Panc1 (cell line): ENCODE data around the gene CSNK2A3. TPM values are rescaled to one million over a fixed set of nuclear protein-coding genes. Genes with fewer than 3 reads are reported as not detected.

Experiments used
- ATAC-seq: fragments of 200-7000 bp; cut with Tn5 transposase; 2 replicates; pipeline ENCODE4 v1.9.1; 2020; ENCODE audit warnings: mild to moderate bottlenecking, moderate library complexity
- BruUV-seq: library from RNA; stranded (reverse); fragments of 400-500 nt; replicated peaks from 2 replicates; lab custom pipeline; 2021; lab: Mats Ljungman, UMichigan
- CTCF ChIA-PET: fragments of 300-600 bp; sonication (Branson Sonifier 250); formaldehyde crosslinking; loops from one replicate; lab custom pipeline; 2022; ENCODE audit warnings: antibody characterized with exemption; lab: Charles Lee
- POLR2A ChIA-PET: fragments of 300-600 bp; sonication (Branson Sonifier 250); formaldehyde crosslinking; loops from one replicate; lab custom pipeline; 2022; ENCODE audit warnings: antibody characterized with exemption; lab: Charles Lee
- DNase-seq: peaks from one replicate; pipeline ENCODE4 v3.0.0-alpha.2; 2010; ENCODE audit warnings: low read depth, low spot score
- H3K27ac ChIP-seq: 2 replicates; pipeline ENCODE4 v1.5.1; 2011; ENCODE audit warnings: mild to moderate bottlenecking, low read length, inconsistent platforms
- H3K27me3 ChIP-seq: fragments of 200-500 bp; sonication (Bioruptor generic); 2 replicates; pipeline ENCODE4 v1.6.0; 2014; ENCODE audit warnings: low read length, inconsistent platforms; ENCODE audit not compliant: control insufficient read depth, insufficient read depth
- H3K36me3 ChIP-seq: fragments of 200-500 bp; sonication (Bioruptor generic); 2 replicates; pipeline ENCODE4 v1.5.1; 2014; ENCODE audit warnings: inconsistent platforms, mild to moderate bottlenecking, low read length, moderate library complexity; ENCODE audit not compliant: control insufficient read depth, insufficient read depth
- H3K4me1 ChIP-seq: 2 replicates; pipeline ENCODE4 v1.5.1; 2011; ENCODE audit warnings: inconsistent platforms, mild to moderate bottlenecking, low read length, moderate library complexity; ENCODE audit not compliant: control insufficient read depth, insufficient read depth
- H3K4me3 ChIP-seq, 2 experiments: 2 replicates each; pipeline ENCODE4 v1.5.1; 2011 to 2012; ENCODE audit warnings: low read depth in 2 of 2, low read length in 2 of 2, mild to moderate bottlenecking in 2 of 2, inconsistent platforms in 1 of 2, moderate library complexity in 1 of 2
- H3K9me3 ChIP-seq: fragments of 200-500 bp; sonication (Bioruptor generic); 2 replicates; pipeline ENCODE4 v1.5.1; 2014; ENCODE audit warnings: low read depth, mild to moderate bottlenecking, inconsistent platforms, low read length, moderate library complexity; ENCODE audit not compliant: control insufficient read depth, insufficient read depth
- CTCF ChIP-seq: fragments of 450-650 bp; IDR thresholded peaks from 2 replicates; pipeline ENCODE4 v1.5.1; 2017; ENCODE audit warnings: mild to moderate bottlenecking
- POLR2AphosphoS5 ChIP-seq: IDR thresholded peaks from 2 replicates; pipeline ENCODE4 v1.6.1; 2012; ENCODE audit warnings: mild to moderate bottlenecking, low read depth, low read length, moderate library complexity
- REST ChIP-seq, 2 experiments: IDR thresholded peaks; 2 replicates each; pipeline ENCODE4 v1.6.1; 2011 to 2012; ENCODE audit warnings: low read depth in 2 of 2, control low read depth in 1 of 2, low read length in 1 of 2, mild to moderate bottlenecking in 1 of 2, moderate library complexity in 1 of 2; ENCODE audit not compliant: insufficient read depth in 1 of 2
- SIN3A ChIP-seq: IDR thresholded peaks from 2 replicates; pipeline ENCODE4 v1.6.1; 2012; ENCODE audit warnings: low read depth, mild to moderate bottlenecking, low read length, moderate library complexity, borderline replicate concordance; ENCODE audit not compliant: insufficient read depth
- TCF7L2 ChIP-seq: IDR thresholded peaks from 2 replicates; pipeline ENCODE4 v1.6.1; 2011; ENCODE audit warnings: mild to moderate bottlenecking, low read depth, low read length, inconsistent platforms
- in situ Hi-C: cut with HindIII; loops from 2 replicates; pipeline ENCODE4 v1.10.0; 2016; ENCODE audit warnings: low sequenced_read_pairs, low pct_unique_long_range_greater_than_20kb
- intact Hi-C: fragments of 100-400 bp; cut with micrococcal nuclease; formaldehyde crosslinking; loops from one replicate; pipeline ENCODE4 v1.10.0; 2022; ENCODE audit not compliant: unreplicated experiment
- total RNA-seq: library from RNA; stranded (reverse); gene quantifications from one replicate; pipeline ENCODE4 v1.2.1, GENCODE V29; 2021; ENCODE audit not compliant: unreplicated experiment

Gene CSNK2A3
- total RNA-seq, 1 experiment from 2014 or later, result 2.6 TPM

GRCh38 chr11:11313902-11314692 is 39.0 kb downstream of the CSNK2A3 start:
- H3K9me3 ChIP-seq, result no peaks in the 10 kb centered on the region
- POLR2A ChIA-PET, result no interaction called here
- TF ChIP-seq REST (IDR thresholded peaks at IDR 0.05; ENCODE audit: insufficient read depth in 1 of 2, low read depth in 2 of 2, low read length in 1 of 2) (no peak), CTCF (no peak), SIN3A (no peak), POLR2AphosphoS5 (no peak), TCF7L2 (no peak)
- CTCF ChIA-PET, result no interaction called here
- in situ Hi-C loops (no loop called here), intact Hi-C loops (no loop called here)
- BruUV-seq, result no TSS peak
- H3K27ac ChIP-seq, result no peak overlapping the region
- no peaks in the 10 kb centered on the region for H3K36me3 ChIP-seq
- no peak for DNase-seq
- no peaks in the 10 kb centered on the region for H3K4me1 ChIP-seq
- no peak overlapping the region for H3K4me3 ChIP-seq
- H3K27me3 ChIP-seq, result no peaks in the 10 kb centered on the region; the same call in 1 of the 2 replicates
- ATAC-seq, result no peak

- TF ChIP-seq REST (IDR thresholded peaks at IDR 0.05; ENCODE audit: insufficient read depth in 1 of 2, low read depth in 2 of 2, low read length in 1 of 2) (no peak), SIN3A (no peak), POLR2AphosphoS5 (no peak), CTCF (no peak), TCF7L2 (no peak)
- intact Hi-C loops, result no loop called here
- in situ Hi-C loops, result no loop called here
- DNase-seq (no peak), ATAC-seq (peak; percentile 17; the same call in 1 of the 2 replicates)
- ChIA-PET POLR2A (no interaction called here), CTCF (no interaction called here)
- Histone ChIP-seq H3K36me3 (no peaks in the 10 kb centered on the region), H3K9me3 (no peaks in the 10 kb centered on the region), H3K4me1 (no peaks in the 10 kb centered on the region), H3K27me3 (no peaks in the 10 kb centered on the region; the same call in 1 of the 2 replicates), H3K4me3 (no peak overlapping the region), H3K27ac (no peak overlapping the region)
- no TSS peak for BruUV-seq
Measured at GRCh38 chr11:11313426-11313825, 39.6 kb downstream of the CSNK2A3 start.
